HG03442 (cell line): Measurements from ENCODE around the gene CFAP44.
"Not testable (repeated sequence)": the region's sequence is repeated elsewhere in the genome, so short reads cannot be mapped to it uniquely, and the experiment has no call there.

Source experiments
- ATAC-seq: cut with Tn5 transposase; IDR thresholded peaks from one replicate; pipeline ENCODE4 v1.9.1; 2021; ENCODE audit warnings: mild to moderate bottlenecking, moderate library complexity; ENCODE audit not compliant: unreplicated experiment

CFAP44 gene, protein sequence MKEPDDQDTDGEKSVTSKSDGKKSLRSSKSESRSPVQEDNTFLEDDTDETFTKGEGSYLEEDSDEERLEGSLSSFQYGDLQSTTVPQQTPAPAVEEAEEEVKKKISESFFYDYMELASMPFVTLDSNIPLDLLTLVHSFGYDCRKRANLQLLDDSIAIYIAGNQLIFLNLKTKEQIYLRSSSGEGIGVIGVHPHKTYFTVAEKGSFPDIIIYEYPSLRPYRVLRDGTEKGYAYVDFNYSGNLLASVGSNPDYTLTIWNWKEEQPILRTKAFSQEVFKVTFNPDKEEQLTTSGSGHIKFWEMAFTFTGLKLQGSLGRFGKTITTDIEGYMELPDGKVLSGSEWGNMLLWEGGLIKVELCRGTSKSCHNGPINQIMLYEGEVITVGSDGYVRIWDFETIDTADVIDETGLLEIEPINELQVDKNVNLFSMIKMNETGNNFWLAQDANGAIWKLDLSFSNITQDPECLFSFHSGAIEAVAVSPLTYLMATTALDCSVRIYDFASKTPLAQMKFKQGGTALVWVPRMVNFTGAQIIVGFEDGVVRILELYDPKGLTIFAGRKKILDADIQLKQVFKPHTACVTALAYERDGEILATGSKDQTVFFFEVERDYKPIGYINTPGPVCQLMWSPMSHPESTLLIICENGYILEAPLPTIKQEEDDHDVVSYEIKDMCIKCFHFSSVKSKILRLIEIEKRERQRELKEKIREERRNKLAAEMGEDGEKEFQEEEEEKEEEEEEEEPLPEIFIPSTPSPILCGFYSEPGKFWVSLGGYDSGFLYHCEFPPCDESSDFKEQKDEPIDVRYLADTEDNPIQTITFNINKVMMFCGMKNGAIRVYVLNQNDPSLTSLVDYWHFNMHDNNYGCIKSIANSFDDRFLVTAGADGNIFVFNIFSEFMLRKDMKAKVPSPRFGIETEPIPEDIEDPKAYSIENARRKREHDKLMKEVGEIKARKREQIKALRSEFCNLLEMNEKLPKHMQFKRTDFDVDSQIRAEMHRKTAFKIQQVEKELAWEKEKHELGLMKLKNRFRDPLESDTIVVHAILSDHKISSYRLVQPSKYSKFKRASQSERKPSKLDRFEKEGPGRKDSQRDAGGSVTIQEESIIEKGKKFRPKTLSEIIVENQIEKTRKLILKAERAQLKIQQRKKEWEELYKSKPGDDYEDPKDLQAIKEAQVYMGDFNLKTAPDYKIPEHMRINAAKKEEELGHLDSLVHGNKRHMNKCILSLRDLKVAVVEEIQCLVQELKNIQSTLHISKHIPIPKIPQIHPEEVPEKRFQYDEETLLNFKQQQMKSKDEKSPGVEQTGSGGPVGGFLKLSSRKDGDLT (N-terminal part only)

DNA sequence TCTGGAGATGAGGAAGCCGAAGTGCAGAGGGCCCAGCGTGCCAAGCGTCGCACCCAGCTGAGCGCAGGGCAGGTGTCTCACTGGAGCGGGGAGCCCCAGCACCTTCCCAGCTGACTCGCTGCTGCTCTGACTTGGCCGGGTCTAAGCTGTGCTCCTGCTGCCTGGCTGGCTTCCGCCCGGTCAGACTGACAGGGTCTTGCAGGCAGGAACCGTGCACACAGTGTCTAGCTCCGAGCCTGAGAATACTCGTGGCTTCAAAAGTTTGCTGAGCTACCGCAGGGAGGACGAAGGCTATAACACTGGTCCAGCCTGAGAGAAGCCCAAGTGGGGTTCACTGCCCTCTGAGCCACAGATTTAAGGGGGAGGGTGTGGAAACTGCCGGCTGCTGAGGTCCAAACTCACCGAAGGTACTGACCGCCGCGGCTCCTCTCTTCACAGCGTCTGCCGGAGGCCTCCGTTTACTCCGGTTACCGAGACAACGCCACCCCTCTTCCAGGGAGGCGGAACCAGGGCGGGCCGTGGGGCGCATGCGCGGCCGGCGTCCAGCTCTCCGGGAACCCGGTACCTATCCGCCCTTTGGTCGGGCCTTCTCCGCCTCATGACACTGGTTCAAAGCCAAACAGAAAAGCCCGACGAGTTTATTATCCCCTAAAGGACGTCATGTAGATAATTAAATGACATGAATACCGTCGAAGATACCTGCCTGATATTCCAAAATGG is at the start of gene CFAP44:
Gene CFAP44 (minus strand): TSS at position 443 of the 720 bp plus-strand sequence. CDS start 7,829 bp downstream, outside the sequence.
- ATAC-seq: peak; percentile 44

DNA sequence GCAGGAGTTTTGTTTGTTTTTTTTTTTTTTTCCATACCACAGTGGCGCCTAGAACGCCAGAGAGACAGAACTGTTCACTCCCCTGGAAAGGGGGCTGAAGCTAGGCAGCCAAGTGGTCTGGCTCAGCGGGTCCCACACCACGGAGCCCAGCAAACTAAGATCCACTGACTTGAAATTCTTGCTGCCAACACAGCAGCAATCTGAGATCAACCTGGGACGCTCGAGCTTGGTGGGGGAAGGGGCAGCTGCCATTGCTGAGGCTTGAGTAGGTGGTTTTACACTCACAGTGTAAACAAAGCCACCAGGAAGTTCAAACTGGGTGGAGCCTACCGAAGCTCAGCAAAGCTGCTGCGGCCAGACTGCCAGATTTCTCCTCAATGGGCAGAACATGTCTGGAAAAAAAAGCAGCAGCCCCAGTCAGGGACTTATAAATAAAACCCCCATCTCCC is 43.9 kb upstream of the CFAP44 start:
- ATAC-seq: no peak

DNA sequence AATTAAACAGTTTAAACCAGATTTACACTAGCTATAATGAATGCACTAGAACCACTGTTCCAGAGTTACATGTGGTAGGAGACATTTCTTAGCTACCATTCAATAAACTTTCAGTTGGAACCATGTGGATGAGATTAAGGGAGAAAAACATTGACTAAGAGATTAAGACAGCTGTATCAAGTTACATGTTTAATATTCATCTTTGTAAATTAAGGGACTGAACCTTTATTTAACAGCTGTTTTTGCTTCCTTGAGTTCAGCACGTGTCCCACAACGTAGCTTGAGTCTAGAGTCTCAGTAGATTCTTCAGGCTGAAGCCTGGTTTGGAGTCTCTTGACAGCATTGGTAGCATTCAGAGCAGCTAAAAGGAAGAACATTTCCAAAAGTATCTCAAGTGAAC is 27.2 kb upstream of the CFAP44 start:
- ATAC-seq: no peak

DNA sequence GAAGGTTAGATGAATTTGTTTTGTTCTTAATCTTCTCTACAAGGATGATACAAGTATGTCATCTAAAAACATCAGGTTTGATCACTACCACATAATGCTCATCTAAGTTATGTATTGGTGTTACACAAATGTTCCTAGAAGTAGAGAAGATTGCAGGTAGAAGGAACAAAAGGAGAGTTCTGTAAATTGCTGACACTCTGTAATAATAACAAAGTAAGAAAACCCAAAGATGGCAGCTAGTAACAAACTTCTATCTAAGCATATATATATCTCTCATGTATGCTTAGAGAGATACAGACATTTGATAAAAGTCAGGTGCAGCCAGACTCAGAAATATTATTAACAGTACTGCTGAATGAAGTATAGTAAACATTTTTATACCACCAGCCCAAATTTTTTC is 20.2 kb upstream of the CFAP44 start:
- no peak for ATAC-seq

DNA sequence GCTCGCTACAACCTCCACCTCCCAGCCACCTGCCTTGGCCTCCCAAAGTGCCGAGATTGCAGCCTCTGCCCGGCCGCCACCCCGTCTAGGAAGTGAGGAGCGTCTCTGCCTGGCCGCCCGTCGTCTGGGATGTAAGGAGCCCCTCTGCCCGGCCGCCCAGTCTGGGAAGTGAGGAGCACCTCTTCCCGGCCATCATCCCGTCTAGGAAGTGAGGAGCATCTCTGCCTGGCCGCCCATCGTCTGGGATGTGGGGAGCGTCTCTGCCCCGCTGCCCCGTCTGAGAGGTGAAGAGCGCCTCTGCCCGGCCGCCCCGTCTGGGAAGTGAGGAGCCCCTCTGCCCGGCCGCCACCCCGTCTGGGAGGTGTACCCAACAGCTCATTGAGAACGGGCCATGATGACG is 17.3 kb upstream of the CFAP44 start:
- not testable (repeated sequence) for ATAC-seq

DNA sequence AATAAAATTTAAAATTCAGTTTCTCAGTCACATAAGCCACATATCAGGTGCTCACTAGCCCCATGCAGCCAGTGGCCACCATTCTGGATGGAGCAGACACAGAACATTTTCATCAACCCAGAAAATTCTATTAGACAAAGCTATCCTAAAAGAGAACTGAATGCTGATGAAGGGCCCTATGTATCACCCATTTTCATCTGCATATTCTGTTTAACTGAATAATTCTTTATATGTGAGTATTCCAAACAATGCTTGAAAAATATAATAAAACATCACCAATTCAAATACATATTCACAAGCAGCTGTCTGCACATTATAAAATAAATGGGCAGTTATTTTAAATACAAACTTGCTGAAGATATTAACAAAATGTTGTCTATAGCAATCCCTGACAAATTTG is 14.2 kb upstream of the CFAP44 start:
- ATAC-seq: no peak

DNA sequence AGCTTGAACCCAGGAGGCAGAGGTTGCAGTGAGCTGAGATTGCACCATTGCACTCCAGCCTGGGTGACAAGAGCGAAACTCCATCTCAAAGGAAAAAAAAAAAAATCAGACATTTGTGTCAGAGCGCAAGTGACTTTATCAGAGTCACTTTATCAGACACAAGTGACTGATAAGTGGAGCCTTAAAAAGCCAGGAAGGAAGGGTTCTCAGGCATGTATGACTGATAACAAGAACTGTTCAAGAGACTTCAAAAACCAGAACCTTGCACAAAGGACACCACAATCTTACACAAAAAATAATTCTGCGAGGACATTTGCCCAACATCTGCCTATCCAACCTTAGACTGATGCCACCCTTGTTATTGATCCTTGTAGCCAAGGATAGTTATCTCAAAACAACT is 13.3 kb upstream of the CFAP44 start:
- no peak for ATAC-seq

DNA sequence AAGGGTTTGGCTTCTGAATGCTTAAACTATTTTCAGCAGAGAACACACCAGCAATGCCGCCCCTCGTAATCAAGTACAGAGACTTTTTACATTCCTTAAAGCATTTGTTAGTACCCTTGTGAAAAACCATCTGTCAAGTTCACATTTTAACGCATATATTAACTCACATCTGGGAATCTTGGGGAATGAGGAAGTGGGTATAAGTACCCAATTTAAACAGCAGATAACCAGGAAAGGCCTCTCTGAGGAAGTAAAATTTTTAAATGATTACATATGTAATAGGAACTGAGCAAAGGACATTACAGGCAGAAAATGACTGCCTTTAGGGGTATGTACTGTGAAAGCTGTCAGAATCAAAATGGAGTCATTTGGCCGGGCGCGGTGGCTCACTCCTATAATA is 12.8 kb upstream of the CFAP44 start:
- no peak for ATAC-seq

DNA sequence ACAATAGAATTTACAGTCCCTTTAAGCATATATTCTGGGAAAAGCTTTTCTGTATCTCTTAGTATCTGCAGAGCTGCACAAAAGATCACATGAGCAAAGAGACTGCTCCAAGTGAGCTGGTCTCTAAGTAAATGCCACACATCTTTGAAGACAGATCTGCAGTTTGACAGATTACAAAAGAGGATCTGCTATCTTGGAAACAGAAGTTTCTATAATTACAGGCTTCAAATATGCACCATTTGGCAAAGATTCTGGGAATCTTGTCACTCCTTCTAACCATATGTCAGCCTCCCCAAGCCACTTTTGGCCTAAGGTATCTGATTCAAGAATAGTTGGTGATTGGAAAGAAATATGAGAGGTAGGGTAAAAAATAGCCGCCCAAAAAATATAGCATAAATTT is 9.6 kb upstream of the CFAP44 start:
- ATAC-seq: no peak

DNA sequence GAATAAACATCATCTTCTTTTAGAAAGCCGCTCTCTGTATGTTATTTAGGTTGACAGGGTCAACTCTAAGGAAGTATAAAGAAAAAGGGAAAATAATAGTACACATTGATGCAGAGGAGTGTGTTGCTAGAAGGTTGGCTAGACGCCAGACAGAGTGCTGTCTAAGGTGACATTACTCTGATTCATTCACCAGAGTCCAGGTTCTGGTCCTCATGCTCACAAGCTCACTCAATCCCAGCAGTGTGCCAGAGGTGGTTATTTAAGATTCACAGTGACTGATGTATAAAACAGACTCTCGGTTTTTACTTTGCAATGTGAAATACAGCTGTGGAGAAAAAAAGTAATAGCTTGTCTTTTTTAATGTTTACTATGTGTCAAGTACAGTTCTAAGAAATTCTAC is 1.7 kb downstream of the CFAP44 start:
- no peak for ATAC-seq

DNA sequence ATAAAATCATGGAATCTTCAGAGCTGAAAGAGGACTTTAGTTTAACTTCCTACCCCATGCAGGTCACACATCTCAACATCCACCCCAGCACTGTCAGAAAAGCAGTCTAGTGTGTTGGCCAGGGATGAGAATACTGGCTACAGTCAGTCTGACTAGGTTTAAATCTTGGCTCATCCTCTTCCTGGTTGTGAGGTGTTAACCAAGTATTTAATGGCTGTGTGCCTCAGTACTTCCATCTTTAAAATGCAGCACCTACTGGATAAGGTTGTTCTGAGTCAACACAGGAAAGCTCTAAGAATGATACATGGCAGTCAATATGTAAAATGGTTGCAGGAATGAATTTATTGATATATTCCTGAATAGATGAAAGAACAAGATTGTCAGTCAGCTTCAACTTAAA is 3.1 kb downstream of the CFAP44 start:
- ATAC-seq: no peak

DNA sequence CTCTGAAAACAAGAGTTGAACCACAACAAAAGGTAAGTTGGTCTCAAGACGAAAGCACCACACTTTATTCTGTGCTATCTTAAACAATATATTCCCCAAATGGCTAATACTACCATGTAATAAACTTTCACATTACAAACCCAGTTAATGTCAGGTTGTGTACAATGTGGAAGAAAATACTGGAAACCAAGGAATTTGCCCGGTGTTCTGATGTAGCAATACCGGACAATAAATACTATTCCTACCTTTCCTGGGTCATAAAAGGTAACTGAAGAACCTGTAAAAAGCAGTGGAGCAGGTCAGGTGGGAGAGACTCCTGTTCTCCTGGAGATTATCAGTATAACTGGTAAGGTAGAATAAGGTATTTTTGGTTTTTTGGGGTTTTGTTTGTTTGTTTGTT is 3.9 kb downstream of the CFAP44 start:
- no peak for ATAC-seq

DNA sequence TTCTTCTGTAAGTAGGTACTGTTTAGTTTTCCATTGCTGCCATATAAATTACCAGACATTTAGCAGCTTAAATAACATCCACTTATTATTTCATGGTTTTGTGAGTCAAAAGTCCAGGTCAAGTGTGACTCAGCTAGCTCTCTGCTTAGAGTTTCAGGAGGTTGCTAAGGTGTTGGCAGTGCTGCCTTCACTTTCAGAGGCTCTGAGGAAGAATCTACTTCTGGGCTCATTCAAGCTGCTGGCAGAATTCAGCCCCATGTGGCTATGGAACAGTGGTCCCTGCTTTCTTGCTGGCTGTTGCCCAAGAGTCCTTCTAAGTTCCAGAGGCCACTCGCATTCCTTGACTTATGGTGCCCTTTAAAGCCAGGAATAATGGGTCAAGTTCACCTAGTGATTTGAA is 4.5 kb downstream of the CFAP44 start:
- peak; percentile 74 for ATAC-seq

DNA sequence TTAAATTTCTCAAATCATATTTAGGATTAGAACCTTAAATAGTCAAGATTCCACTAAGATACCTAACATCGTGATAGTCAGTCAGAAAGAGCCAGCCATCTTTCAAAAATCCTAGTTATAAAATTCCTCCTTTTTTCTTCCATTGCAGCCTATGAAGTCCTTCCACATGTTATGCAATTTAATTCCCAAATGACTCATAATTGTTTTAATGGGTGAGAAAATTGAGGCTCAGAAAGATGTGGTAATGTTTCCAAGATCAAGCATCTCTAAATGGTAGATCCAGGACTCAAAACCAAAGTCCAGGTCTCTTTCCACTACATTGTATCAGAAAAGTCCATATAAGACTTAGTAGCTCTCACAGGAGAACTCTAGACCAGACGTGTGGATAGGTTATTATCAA is 9.5 kb downstream of the CFAP44 start:
- no peak for ATAC-seq

DNA sequence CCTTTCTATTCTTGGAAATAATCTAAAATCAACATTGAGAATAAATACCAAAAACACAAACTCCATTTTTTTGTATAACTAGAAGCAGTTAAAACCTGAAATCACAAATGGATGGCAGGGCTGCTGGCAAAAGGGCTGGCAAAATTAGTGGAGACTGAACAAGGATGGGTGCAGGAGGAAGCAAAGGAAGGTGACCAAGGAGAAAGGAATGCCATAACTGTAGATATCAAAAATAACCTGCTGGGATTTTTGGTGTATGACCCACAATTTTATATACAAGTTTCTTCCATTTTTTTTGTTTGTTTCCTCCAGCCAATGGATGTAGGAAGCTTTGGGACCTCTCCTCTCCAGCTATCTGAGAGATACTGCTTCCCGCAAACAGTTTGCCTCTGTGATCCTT is 12.7 kb downstream of the CFAP44 start:
- ATAC-seq: no peak

DNA sequence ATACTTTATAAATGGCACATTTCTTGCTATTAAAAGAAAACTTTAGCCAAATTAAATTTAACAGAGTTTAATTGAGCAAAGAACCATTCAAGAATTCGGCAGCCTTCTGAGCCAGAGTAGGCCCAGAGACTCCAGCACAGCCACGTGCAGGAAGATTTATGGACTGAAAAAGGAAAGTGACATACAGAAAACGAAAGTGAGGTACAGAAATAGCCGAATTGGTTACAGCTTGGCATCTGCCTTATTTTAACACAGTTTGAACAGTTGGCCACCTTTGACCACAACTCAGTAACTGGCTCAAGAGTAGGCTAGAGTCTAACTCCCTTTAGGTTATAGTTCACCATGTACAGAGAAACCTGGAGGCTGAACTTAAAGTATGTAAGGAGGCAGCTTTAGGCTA is 17.6 kb downstream of the CFAP44 start:
- ATAC-seq: peak; percentile 54

DNA sequence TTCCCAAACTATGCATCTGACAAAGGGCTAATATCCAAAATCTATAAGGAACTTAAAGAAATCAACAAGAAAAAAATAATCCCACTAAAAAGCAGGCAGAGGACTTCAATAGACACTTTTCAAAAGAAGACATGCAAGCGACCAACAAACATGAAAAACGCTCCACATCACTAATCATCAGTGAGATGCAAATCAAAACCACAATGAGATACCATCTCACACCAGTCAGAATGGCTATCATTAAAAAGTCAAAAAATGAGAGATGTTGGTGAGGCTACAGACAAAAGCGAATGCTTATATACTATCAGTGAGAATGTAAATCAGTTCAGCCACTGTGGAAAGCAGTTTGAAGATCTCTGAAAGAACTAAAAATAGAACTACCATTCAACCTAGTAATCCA is 20.2 kb downstream of the CFAP44 start:
- ATAC-seq: no peak

DNA sequence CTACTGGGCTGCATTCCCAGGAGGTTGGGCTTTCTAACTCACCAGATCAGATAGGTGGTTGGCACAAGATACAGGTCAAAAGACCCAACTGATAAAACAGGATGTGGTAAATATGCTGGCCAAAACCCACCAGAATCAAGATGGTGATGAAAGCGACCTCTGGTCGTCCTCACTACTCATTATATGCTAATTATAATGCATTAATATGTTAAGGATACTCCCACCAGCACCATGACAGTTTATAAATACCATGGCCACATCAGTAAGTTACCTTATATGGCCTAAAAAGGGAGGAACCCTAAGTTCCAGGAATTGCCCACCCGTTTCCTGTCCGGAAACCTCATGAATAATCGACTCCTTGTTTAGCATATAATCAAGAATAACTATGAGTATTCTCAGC is 31.6 kb downstream of the CFAP44 start:
- ATAC-seq: no peak

DNA sequence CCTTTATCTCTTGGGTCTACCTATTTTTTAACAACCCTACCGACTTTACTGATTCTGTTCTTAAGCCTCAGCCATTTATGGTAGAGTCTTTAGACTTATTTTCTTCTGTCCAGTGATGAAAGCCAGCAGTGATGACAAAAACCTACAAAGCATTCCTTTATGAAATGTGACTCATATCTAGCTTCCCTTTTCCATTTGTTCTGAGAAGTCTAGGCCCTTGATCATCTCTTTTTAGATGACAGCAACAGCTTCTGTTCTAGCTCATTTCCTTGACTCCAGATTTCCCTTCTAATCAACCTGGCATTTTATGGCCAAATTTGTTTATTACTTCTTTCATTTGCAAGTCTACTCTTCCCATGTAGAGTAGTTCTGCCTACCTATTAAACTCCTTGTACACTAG is 36.1 kb downstream of the CFAP44 start:
- no peak for ATAC-seq

DNA sequence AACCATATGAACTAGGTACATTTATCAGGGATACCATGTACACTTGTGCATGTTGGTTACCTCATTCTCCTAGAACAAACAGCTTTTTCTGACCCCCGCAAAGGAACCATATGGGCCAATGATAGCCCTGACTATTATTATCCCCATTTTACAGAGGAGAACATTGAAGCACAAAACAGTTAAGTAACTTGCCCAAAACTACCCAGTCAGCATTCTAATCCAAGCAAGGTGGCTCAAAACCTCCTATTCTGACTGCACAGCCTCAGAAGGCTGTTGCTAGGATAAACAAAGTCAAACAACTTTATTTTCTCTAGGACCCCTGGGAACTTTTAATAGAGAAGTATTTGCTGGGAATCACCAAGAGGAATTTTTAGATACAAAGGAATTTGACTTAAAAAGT is 36.7 kb downstream of the CFAP44 start:
- ATAC-seq: no peak
